ENCODE measurements around the gene CIAO1.

Gene CIAO1

GRCh38 chr2:96262306-96262705 is 3.7 kb upstream of the CIAO1 start:
- peaks cover 51% of the 10 kb centered on the region for H3K4me1 ChIP-seq
- H3K4me3 ChIP-seq (ENCODE audit: low read depth, low read length), result no peak overlapping the region
- no peak for TF ChIP-seq CTCF (IDR thresholded peaks at IDR 0.05)
- H3K4me2 ChIP-seq (ENCODE audit: low read length), result no peak overlapping the region
- no peaks in the 10 kb centered on the region for H3K9me3 ChIP-seq (ENCODE audit: control insufficient read depth, low read length)
- H3K27ac ChIP-seq, result no peak overlapping the region
- no peaks in the 10 kb centered on the region for H3K27me3 ChIP-seq (ENCODE audit: control insufficient read depth, insufficient read depth, low read length)
- peaks cover 55% of the 10 kb centered on the region for H3K79me2 ChIP-seq
- no peak overlapping the region for H2AFZ ChIP-seq
- no peak overlapping the region for H3K9ac ChIP-seq
- no peaks in the 10 kb centered on the region for H3K36me3 ChIP-seq (ENCODE audit: control insufficient read depth, insufficient read depth, low read length)

GRCh38 chr2:96264086-96264485 is 1.9 kb upstream of the CIAO1 start:
- Histone ChIP-seq H3K27me3 (ENCODE audit: control insufficient read depth, insufficient read depth, low read length) (no peaks in the 10 kb centered on the region), H3K27ac (peak overlapping the region; percentile 89), H3K9me3 (ENCODE audit: control insufficient read depth, low read length) (no peaks in the 10 kb centered on the region), H3K9ac (no peak overlapping the region), H3K4me2 (ENCODE audit: low read length) (peak overlapping the region; percentile 74), H3K4me3 (ENCODE audit: low read depth, low read length) (peak overlapping the region; percentile 87), H3K36me3 (ENCODE audit: control insufficient read depth, insufficient read depth, low read length) (no peaks in the 10 kb centered on the region), H2AFZ (no peak overlapping the region), H3K79me2 (peaks cover 46% of the 10 kb centered on the region), H3K4me1 (peaks cover 37% of the 10 kb centered on the region)
- TF ChIP-seq CTCF (IDR thresholded peaks at IDR 0.05), result no peak

- H3K27ac ChIP-seq, result peak overlapping the region; percentile 89
- H2AFZ ChIP-seq, result peak overlapping the region; percentile 14
- H3K36me3 ChIP-seq (ENCODE audit: control insufficient read depth, insufficient read depth, low read length), result no peaks in the 10 kb centered on the region
- H3K4me3 ChIP-seq (ENCODE audit: low read depth, low read length), result peak overlapping the region; percentile 87
- peak overlapping the region; percentile 9 for H3K9ac ChIP-seq
- peaks cover 46% of the 10 kb centered on the region for H3K79me2 ChIP-seq
- no peaks in the 10 kb centered on the region for H3K9me3 ChIP-seq (ENCODE audit: control insufficient read depth, low read length)
- TF ChIP-seq CTCF (IDR thresholded peaks at IDR 0.05), result peak; percentile 32
- peaks cover 29% of the 10 kb centered on the region for H3K4me1 ChIP-seq
- no peaks in the 10 kb centered on the region for H3K27me3 ChIP-seq (ENCODE audit: control insufficient read depth, insufficient read depth, low read length)
- peak overlapping the region; percentile 74 for H3K4me2 ChIP-seq (ENCODE audit: low read length)
These were observed 1.2 kb upstream of the CIAO1 start for GRCh38 chr2:96264656-96265348.

GRCh38 chr2:96265349-96265839 is 631 bp upstream of the CIAO1 start:
- Histone ChIP-seq H3K9ac (peak overlapping the region; percentile 89), H2AFZ (peak overlapping the region; percentile 86), H3K4me2 (ENCODE audit: low read length) (peak overlapping the region; percentile 74), H3K9me3 (ENCODE audit: control insufficient read depth, low read length) (no peaks in the 10 kb centered on the region), H3K27ac (peak overlapping the region; percentile 89), H3K4me3 (ENCODE audit: low read depth, low read length) (peak overlapping the region; percentile 87), H3K36me3 (ENCODE audit: control insufficient read depth, insufficient read depth, low read length) (no peaks in the 10 kb centered on the region), H3K4me1 (peaks cover 24% of the 10 kb centered on the region), H3K27me3 (ENCODE audit: control insufficient read depth, insufficient read depth, low read length) (no peaks in the 10 kb centered on the region), H3K79me2 (peaks cover 46% of the 10 kb centered on the region)
- no peak for TF ChIP-seq CTCF (IDR thresholded peaks at IDR 0.05)

All from parathyroid adenoma (tissue), 2 donors.